Measurements from ENCODE around the gene TMEM187. TPM values are rescaled to one million over a fixed set of nuclear protein-coding genes. Genes with fewer than 3 reads are reported as not detected.
A peak's percentile ranks its signal among the peaks of the same experiment; 100 is the strongest.

Gene TMEM187, protein sequence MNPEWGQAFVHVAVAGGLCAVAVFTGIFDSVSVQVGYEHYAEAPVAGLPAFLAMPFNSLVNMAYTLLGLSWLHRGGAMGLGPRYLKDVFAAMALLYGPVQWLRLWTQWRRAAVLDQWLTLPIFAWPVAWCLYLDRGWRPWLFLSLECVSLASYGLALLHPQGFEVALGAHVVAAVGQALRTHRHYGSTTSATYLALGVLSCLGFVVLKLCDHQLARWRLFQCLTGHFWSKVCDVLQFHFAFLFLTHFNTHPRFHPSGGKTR
- 1 to 10 TPM; 2.0 to 9.0 TPM for total RNA-seq
- polyA plus RNA-seq (ENCODE audit: insufficient read length in 2 of 2): 1 to 10 TPM; 6.8 to 8.9 TPM
- long read RNA-seq, donor 1, partial matches to known transcripts: 0 of 3 reads
- long read RNA-seq, donor 1, other reads (novel, unspliced or antisense): 0 of 3 reads
- long read RNA-seq, donor 2, partial matches to known transcripts: 0 of 2 reads
- long read RNA-seq, donor 2, other reads (novel, unspliced or antisense): 0 of 2 reads
- long read RNA-seq, donor 3, partial matches to known transcripts: 0 of 1 reads
- long read RNA-seq, donor 3, other reads (novel, unspliced or antisense): 0 of 1 reads
- long read RNA-seq, donor 4, transcript TMEM187-201 (2 exons, 1,880 nt): major isoform, 14 of 14 reads
- long read RNA-seq, donor 4, partial matches to known transcripts: 0 of 14 reads
- long read RNA-seq, donor 4, other reads (novel, unspliced or antisense): 0 of 14 reads

GRCh38 chrX:153972368-153973126 is at the start of gene TMEM187:
TMEM187 (plus strand) TSS chrX:153972754; CDS start chrX:153982063, 9,309 bp downstream.
- 7% methylated on average over 101 of the region's 103 CpGs for WGBS (ENCODE audit: insufficient coverage)
- peaks cover 40% of the 10 kb centered on the region for H3K4me1 ChIP-seq (ENCODE audit: control insufficient read depth, insufficient read depth, low read length)
- DNase-seq (ENCODE audit: low read depth in 4 of 6, low spot score in 6 of 6): peak in 5 of 6 donors; percentile 65 to 96 (median 83)
- peaks cover 8% of the 10 kb centered on the region for H3K36me3 ChIP-seq (ENCODE audit: control insufficient read depth, insufficient read depth, low read length)
- H3K27ac ChIP-seq (ENCODE audit: low read depth, low read length): peak within 1 kb of the TSS; percentile 100
- H3K9me3 ChIP-seq (ENCODE audit: control insufficient read depth, insufficient read depth, low read length): no peaks in the 10 kb centered on the region
- H3K4me3 ChIP-seq (ENCODE audit: low read depth, low read length): peak within 1 kb of the TSS; percentile 91
- H3K27me3 ChIP-seq (ENCODE audit: control insufficient read depth, insufficient read depth, low read length): no peaks in the 10 kb centered on the region

- peaks cover 10% of the 10 kb centered on the region for H3K27me3 ChIP-seq (ENCODE audit: control insufficient read depth, insufficient read depth, low read length)
- H3K4me3 ChIP-seq (ENCODE audit: low read depth, low read length): no peak overlapping the region
- peaks cover 59% of the 10 kb centered on the region for H3K4me1 ChIP-seq (ENCODE audit: control insufficient read depth, insufficient read depth, low read length)
- H3K36me3 ChIP-seq (ENCODE audit: control insufficient read depth, insufficient read depth, low read length): peaks cover 5% of the 10 kb centered on the region
- DNase-seq (ENCODE audit: low read depth in 4 of 6, low spot score in 6 of 6): peak in 2 of 6 donors; percentile 65 to 71
- WGBS (ENCODE audit: insufficient coverage): 50% methylated on average over 23 of the region's 25 CpGs
- H3K27ac ChIP-seq (ENCODE audit: low read depth, low read length): no peak overlapping the region
- no peaks in the 10 kb centered on the region for H3K9me3 ChIP-seq (ENCODE audit: control insufficient read depth, insufficient read depth, low read length)
These were observed 49.4 kb upstream of the TMEM187 start for GRCh38 chrX:153922932-153923857.

GRCh38 chrX:153924149-153924861 is 48.2 kb upstream of the TMEM187 start:
- no peak overlapping the region for H3K4me3 ChIP-seq (ENCODE audit: low read depth, low read length)
- H3K36me3 ChIP-seq (ENCODE audit: control insufficient read depth, insufficient read depth, low read length): peaks cover 2% of the 10 kb centered on the region
- no peaks in the 10 kb centered on the region for H3K9me3 ChIP-seq (ENCODE audit: control insufficient read depth, insufficient read depth, low read length)
- no peak overlapping the region for H3K27ac ChIP-seq (ENCODE audit: low read depth, low read length)
- DNase-seq (ENCODE audit: low read depth in 4 of 6, low spot score in 6 of 6): peak in 2 of 6 donors; percentile 32 to 46
- WGBS (ENCODE audit: insufficient coverage): 56% methylated on average over 13 of the region's 14 CpGs
- peaks cover 67% of the 10 kb centered on the region for H3K4me1 ChIP-seq (ENCODE audit: control insufficient read depth, insufficient read depth, low read length)
- H3K27me3 ChIP-seq (ENCODE audit: control insufficient read depth, insufficient read depth, low read length): peaks cover 10% of the 10 kb centered on the region

DNA sequence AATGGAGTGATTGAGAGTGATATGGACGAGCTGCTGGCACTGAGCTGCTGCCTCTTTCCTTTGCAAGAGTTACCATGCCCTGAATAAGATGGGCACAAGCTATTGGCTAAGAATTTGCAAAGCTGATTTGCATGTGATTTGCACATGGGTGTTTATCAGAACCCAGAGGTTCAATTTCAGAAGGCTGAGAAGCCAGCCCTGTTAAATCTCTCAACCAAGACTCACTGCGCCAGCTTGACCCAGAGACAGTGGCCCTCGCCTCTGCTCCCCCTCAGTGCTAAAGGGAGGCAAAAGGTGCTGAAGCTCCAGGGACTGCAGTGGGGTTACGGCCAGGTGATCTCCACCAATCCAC is 47.2 kb upstream of the TMEM187 start:
- Histone ChIP-seq H3K4me3 (ENCODE audit: low read depth, low read length) (no peak overlapping the region), H3K27ac (ENCODE audit: low read depth, low read length) (no peak overlapping the region), H3K36me3 (ENCODE audit: control insufficient read depth, insufficient read depth, low read length) (peaks cover 12% of the 10 kb centered on the region), H3K9me3 (ENCODE audit: control insufficient read depth, insufficient read depth, low read length) (no peaks in the 10 kb centered on the region), H3K4me1 (ENCODE audit: control insufficient read depth, insufficient read depth, low read length) (peaks cover 74% of the 10 kb centered on the region), H3K27me3 (ENCODE audit: control insufficient read depth, insufficient read depth, low read length) (peaks cover 10% of the 10 kb centered on the region)
- DNase-seq (ENCODE audit: low read depth in 4 of 6, low spot score in 6 of 6): no peak
- 70% methylated on average over 4 of the region's 4 CpGs for WGBS (ENCODE audit: insufficient coverage)

GRCh38 chrX:153925739-153926551 is 46.6 kb upstream of the TMEM187 start, which contains the start of gene ARHGAP4:
ARHGAP4 (minus strand) TSS chrX:153926264; CDS start chrX:153926202, 62 bp downstream.
- H3K4me3 ChIP-seq (ENCODE audit: low read depth, low read length): peak within 1 kb of the TSS; percentile 48
- peak within 1 kb of the TSS; percentile 97 for H3K27ac ChIP-seq (ENCODE audit: low read depth, low read length)
- H3K36me3 ChIP-seq (ENCODE audit: control insufficient read depth, insufficient read depth, low read length): peaks cover 18% of the 10 kb centered on the region
- peaks cover 10% of the 10 kb centered on the region for H3K27me3 ChIP-seq (ENCODE audit: control insufficient read depth, insufficient read depth, low read length)
- peaks cover 71% of the 10 kb centered on the region for H3K4me1 ChIP-seq (ENCODE audit: control insufficient read depth, insufficient read depth, low read length)
- WGBS (ENCODE audit: insufficient coverage): 26% methylated on average over 58 of the region's 59 CpGs
- H3K9me3 ChIP-seq (ENCODE audit: control insufficient read depth, insufficient read depth, low read length): no peaks in the 10 kb centered on the region
- DNase-seq (ENCODE audit: low read depth in 4 of 6, low spot score in 6 of 6): no peak

- 38% methylated on average over 2 of the region's 4 CpGs for WGBS (ENCODE audit: insufficient coverage)
- DNase-seq (ENCODE audit: low read depth in 4 of 6, low spot score in 6 of 6): no peak
- Histone ChIP-seq H3K4me3 (ENCODE audit: low read depth, low read length) (peak overlapping the region; percentile 48), H3K4me1 (ENCODE audit: control insufficient read depth, insufficient read depth, low read length) (peaks cover 66% of the 10 kb centered on the region), H3K27me3 (ENCODE audit: control insufficient read depth, insufficient read depth, low read length) (peaks cover 9% of the 10 kb centered on the region), H3K36me3 (ENCODE audit: control insufficient read depth, insufficient read depth, low read length) (peaks cover 24% of the 10 kb centered on the region), H3K27ac (ENCODE audit: low read depth, low read length) (peak overlapping the region; percentile 97), H3K9me3 (ENCODE audit: control insufficient read depth, insufficient read depth, low read length) (no peaks in the 10 kb centered on the region)
These were observed 46.0 kb upstream of the TMEM187 start for GRCh38 chrX:153926552-153926857.

DNA sequence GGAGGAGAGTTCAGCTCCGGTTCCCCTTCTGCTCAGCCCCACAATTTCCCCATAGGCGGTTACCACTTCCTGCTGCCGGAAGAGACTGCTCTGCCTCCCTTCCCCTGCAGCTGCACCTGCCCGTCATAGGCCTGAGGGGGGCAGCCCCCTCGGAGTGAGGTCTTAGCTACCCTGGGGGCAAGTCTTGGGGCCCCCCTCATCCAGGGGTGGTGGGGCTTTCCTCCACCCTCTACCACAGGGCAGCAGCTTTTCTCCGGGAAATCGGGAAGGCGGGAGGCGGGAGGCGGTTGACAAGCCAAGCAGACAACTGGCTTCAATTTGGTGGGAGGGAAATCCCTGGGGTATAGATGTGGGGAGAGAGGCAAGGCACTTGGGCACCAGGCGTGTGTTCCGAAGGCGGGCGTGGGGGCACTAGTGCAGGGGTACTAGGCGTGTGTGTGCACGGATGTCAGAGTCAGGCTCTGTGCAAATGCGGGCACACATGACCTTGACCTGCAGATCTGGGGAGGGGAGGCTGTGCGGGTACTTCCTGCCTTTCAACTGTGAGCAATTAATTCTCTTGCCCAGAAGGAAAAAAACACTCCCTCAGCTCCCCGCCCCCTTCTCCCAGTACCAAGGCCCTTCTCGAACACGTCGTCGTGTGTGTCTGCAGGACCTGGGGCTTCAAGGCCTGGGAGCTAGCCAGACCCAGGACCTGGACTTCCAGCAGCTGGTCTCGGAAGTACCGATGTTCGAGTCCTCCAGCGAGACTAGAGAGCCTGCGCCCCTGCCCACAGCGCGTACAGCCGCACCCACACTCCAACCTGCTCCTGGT is 45.5 kb upstream of the TMEM187 start:
- H3K36me3 ChIP-seq (ENCODE audit: control insufficient read depth, insufficient read depth, low read length): peaks cover 29% of the 10 kb centered on the region
- H3K27me3 ChIP-seq (ENCODE audit: control insufficient read depth, insufficient read depth, low read length): peaks cover 8% of the 10 kb centered on the region
- WGBS (ENCODE audit: insufficient coverage): 27% methylated on average over 21 of the region's 31 CpGs
- H3K4me3 ChIP-seq (ENCODE audit: low read depth, low read length): peak overlapping the region; percentile 48
- DNase-seq (ENCODE audit: low read depth in 4 of 6, low spot score in 6 of 6): peak in 2 of 6 donors; percentile 52 to 62
- H3K27ac ChIP-seq (ENCODE audit: low read depth, low read length): peak overlapping the region; percentile 97
- H3K4me1 ChIP-seq (ENCODE audit: control insufficient read depth, insufficient read depth, low read length): peaks cover 61% of the 10 kb centered on the region
- no peaks in the 10 kb centered on the region for H3K9me3 ChIP-seq (ENCODE audit: control insufficient read depth, insufficient read depth, low read length)
